ENCODE measurements around the gene STIM2.
A peak's percentile ranks its signal among the peaks of the same experiment; 100 is the strongest.

The STIM2 gene

DNA sequence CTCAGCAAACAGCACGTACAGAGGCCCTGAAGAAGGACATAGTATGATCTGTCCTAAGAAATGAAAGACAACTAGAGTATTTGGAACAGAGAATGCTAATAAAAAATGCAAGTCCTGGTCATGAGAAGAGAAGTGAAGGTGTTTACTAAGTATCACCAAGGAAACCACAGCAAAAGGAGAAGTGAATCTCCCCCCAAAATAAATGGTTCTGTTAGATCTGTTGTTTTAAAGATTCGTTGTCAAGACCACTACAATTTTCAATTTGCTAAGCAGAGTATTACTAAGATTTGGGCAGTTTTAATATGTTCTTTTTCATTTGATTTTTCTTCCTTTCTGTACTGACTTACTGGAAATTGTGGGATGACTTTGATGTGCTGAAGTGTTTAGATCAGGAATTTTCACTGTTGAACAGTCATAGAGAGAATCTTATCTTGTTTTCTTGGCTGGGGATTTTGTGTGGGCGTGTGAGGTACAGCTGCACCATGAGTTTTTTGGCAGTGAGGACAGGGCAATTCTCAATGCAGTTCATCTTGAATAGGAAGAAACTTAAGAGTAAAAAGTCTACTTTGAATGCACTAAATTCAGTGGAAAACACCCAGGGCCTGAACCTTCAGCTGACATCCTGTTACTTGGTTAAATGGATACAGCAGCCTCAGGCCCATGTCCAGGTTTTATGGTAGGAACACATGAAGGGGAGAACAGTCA, 132.2 kb downstream of the STIM2 start:
- DNase-seq (ENCODE audit: low spot score): peak; percentile 47
- TF ChIP-seq, protein P1, sequence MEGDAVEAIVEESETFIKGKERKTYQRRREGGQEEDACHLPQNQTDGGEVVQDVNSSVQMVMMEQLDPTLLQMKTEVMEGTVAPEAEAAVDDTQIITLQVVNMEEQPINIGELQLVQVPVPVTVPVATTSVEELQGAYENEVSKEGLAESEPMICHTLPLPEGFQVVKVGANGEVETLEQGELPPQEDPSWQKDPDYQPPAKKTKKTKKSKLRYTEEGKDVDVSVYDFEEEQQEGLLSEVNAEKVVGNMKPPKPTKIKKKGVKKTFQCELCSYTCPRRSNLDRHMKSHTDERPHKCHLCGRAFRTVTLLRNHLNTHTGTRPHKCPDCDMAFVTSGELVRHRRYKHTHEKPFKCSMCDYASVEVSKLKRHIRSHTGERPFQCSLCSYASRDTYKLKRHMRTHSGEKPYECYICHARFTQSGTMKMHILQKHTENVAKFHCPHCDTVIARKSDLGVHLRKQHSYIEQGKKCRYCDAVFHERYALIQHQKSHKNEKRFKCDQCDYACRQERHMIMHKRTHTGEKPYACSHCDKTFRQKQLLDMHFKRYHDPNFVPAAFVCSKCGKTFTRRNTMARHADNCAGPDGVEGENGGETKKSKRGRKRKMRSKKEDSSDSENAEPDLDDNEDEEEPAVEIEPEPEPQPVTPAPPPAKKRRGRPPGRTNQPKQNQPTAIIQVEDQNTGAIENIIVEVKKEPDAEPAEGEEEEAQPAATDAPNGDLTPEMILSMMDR (IDR thresholded peaks at IDR 0.05; ENCODE audit: borderline replicate concordance, control extremely low read depth, extremely low read depth, insufficient read depth, missing control alignments): no peak
- in situ Hi-C loops (cut with MboI; ENCODE audit: low sequenced_read_pairs, unreplicated experiment): loop anchor here (10.0 kb wide), 1 partner anchor 108 kb away; no protein-coding TSS in a partner anchor

DNA sequence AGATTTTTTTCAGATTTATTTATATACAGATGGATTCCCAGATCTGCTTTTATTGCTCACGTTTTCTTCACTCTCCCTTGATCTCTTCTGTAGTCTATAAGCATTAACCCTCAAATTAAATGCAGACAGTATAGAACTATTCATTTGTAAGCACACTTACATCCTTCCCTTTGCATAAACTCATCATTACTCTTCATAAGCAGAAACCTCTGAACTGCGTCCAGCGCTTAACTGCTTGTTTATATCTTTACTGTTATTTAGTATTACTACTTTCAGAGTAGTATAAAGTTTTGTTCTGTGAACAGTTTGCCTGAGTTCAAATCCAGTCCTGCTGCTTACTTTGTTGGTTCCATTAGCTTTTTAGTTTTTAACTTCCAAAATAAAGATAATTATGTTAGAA, 132.9 kb downstream of the STIM2 start:
- no peak for DNase-seq (ENCODE audit: low spot score)
- TF ChIP-seq, protein P1 (IDR thresholded peaks at IDR 0.05; ENCODE audit: borderline replicate concordance, control extremely low read depth, extremely low read depth, insufficient read depth, missing control alignments): no peak
- in situ Hi-C loops (cut with MboI; ENCODE audit: low sequenced_read_pairs, unreplicated experiment): loop anchor here (10.0 kb wide), 1 partner anchor 109 kb away; no protein-coding TSS in a partner anchor

DNA sequence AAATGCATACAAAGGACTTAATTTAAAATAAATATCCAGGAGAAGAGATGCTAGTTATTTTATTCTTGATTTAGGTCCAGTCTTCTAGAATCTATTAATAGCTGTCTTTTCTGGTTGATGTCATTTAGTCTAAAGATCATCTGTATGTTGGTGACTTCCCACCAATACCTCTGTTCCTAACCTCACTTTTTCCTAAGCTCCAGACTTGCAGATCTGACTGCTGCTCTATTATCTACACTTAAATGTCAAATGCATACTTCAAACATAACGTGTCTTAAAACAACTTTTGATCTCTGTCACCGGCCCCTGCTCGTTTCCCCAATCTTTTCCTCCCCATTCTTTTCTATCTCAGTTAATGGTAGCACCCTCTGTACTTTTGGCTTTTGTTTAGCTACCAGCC, 133.3 kb downstream of the STIM2 start:
- in situ Hi-C loops (cut with MboI; ENCODE audit: low sequenced_read_pairs, unreplicated experiment): loop anchor here (10.0 kb wide), 1 partner anchor 109 kb away; no protein-coding TSS in a partner anchor
- DNase-seq (ENCODE audit: low spot score): no peak
- TF ChIP-seq, protein P1 (IDR thresholded peaks at IDR 0.05; ENCODE audit: borderline replicate concordance, control extremely low read depth, extremely low read depth, insufficient read depth, missing control alignments): no peak

DNA sequence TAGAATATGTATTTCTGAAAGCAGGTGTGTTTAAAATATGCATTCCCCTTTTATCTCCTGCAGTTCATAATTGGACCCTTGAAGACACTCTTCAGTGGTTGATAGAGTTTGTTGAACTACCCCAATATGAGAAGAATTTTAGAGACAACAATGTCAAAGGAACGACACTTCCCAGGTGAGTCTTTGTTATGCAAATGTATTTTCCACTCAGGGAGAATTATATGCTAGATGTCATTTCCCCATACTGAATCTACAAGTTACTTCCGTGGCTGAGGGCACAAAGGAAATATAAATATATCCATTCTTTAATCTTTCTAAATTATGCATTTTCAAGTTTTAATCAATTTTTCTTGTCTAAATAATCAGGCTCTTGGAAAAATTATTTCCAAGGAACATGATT, 134.7 kb downstream of the STIM2 start:
- no peak for DNase-seq (ENCODE audit: low spot score)
- TF ChIP-seq, protein P1 (IDR thresholded peaks at IDR 0.05; ENCODE audit: borderline replicate concordance, control extremely low read depth, extremely low read depth, insufficient read depth, missing control alignments): no peak
- in situ Hi-C loops (cut with MboI; ENCODE audit: low sequenced_read_pairs, unreplicated experiment): loop anchor here (10.0 kb wide), 1 partner anchor 111 kb away; no protein-coding TSS in a partner anchor

DNA sequence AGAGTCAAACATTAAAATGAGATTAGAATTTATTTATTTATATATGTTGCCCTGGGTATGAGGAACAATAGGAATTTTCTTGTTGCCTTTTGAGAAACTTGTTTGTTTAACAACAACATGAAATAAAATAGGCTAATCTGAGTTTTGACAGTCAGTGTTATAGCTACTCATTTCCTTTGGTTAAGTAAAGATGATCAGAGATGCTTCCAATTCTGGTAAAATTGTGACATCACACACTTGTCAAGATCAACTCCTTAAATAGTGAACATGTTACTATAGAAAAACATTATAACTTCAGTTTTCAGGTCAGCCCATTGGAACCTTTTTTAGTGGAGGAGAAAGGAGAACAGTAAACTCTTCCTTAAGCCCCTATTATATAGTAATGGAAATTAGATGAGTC, 136.1 kb downstream of the STIM2 start:
- TF ChIP-seq, protein P1 (IDR thresholded peaks at IDR 0.05; ENCODE audit: borderline replicate concordance, control extremely low read depth, extremely low read depth, insufficient read depth, missing control alignments): no peak
- DNase-seq (ENCODE audit: low spot score): no peak
- in situ Hi-C loops (cut with MboI; ENCODE audit: low sequenced_read_pairs, unreplicated experiment): loop anchor here (10.0 kb wide), 1 partner anchor 112 kb away; no protein-coding TSS in a partner anchor

DNA sequence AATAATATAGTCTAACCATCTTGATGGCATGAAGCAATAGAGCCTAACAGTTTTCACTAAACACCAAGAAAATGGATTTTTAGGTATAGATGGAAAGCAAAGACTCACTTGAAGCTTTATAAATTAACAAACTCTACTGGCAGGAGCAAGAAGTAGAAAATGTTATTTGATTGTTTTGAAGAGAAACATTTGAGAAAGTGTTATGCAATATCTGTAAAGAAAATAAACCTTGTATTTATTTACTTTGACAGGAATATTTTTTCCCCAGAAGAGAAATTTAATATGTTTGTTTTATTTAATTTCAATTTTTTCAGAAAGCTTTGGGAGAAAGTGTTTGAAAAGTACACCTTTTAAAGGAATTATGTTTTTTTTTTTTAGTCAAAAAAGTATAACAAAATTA, 139.0 kb downstream of the STIM2 start:
- TF ChIP-seq, protein P1 (IDR thresholded peaks at IDR 0.05; ENCODE audit: borderline replicate concordance, control extremely low read depth, extremely low read depth, insufficient read depth, missing control alignments): no peak
- DNase-seq (ENCODE audit: low spot score): no peak
- in situ Hi-C loops (cut with MboI; ENCODE audit: low sequenced_read_pairs, unreplicated experiment): loop anchor here (10.0 to 25.0 kb wide), 5 partner anchors 115 to 937 kb away; no protein-coding TSS in a partner anchor

All from GM13976 (cell line).